IPS-15b (cell line): ENCODE data around the gene EML6.

ENCODE experiments used
- H3K27me3 ChIP-seq: one replicate; pipeline ENCODE4 v1.6.1; 2013; ENCODE audit warnings: low read length; ENCODE audit not compliant: control insufficient read depth, insufficient read depth
- H3K36me3 ChIP-seq: one replicate; pipeline ENCODE4 v1.6.1; 2013; ENCODE audit warnings: low read length; ENCODE audit not compliant: control insufficient read depth, insufficient read depth
- H3K4me1 ChIP-seq: one replicate; pipeline ENCODE4 v1.6.1; 2013; ENCODE audit warnings: mild to moderate bottlenecking, low read length; ENCODE audit not compliant: control insufficient read depth, insufficient read depth
- H3K4me3 ChIP-seq: one replicate; pipeline ENCODE4 v1.5.1; 2013; ENCODE audit warnings: low read depth, low read length
- H3K9ac ChIP-seq: one replicate; pipeline ENCODE4 v1.6.1; 2013; ENCODE audit warnings: low read depth, mild to moderate bottlenecking, low read length
- H3K9me3 ChIP-seq: one replicate; pipeline ENCODE4 v1.6.1; 2013; ENCODE audit warnings: mild to moderate bottlenecking, low read length; ENCODE audit not compliant: control insufficient read depth, insufficient read depth

The EML6 gene

DNA sequence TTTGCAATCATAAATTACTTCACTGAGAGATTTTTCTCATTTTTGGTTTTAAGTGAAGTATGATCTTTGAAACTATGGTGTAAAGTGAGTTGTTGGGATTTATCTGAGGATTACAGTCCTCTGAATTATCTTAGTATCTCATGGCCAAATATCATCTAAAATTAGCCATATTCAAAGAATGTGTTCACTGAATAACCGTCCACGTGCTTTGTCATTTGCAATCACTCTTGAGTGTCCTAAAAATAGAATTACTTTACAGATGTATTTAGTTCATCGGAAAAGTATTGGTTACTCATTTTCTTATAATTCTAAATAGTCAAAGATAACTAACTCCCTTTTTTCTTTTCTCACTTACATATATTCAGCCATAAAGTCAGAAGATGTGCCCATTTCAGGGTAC lies 185.5 kb downstream of the EML6 start:
- no peaks in the 10 kb centered on the region for H3K4me1 ChIP-seq
- H3K36me3 ChIP-seq = no peaks in the 10 kb centered on the region
- no peaks in the 10 kb centered on the region for H3K9me3 ChIP-seq
- H3K9ac ChIP-seq = no peak overlapping the region
- no peak overlapping the region for H3K4me3 ChIP-seq
- H3K27me3 ChIP-seq = no peaks in the 10 kb centered on the region

DNA sequence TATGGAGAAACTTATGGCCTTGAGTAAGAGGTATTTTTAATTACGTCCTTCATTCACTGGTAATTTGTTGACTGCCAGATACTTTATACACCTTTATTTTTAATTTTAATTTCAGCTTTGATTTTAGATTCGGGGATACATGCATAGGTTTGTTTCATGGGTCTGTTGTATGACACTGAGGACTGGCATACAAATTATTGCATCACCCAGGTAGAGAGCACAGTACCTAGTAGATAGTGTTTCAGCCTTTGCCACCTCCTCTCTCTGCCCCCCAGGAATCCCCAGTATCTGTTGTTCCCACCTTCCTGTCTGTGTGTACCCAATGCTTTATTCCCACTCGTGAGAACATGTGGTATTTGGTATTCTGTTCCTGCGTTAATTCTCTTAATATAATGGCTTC lies 188.8 kb downstream of the EML6 start:
- Histone ChIP-seq H3K36me3 (no peaks in the 10 kb centered on the region), H3K9ac (no peak overlapping the region)

DNA sequence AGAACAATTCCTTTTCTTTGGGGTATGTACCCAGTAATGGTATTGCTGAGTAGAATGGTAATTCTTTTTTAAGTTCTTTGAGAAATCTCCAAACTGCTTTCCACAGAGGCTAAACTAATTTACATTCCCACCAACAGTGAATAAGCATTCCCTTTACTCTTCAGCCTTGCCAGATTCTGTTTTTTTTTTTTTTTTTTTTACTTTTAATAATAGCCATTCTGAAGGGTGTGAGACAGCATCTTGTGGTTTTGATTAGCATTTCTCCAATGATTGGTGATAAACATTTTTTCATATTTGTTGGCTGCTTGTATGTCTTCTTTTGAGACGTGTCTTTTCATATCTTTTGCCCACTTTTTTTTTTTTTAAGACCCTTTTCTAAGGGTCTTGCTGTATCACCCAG lies 189.4 kb downstream of the EML6 start:
- no peaks in the 10 kb centered on the region for H3K4me1 ChIP-seq
- no peaks in the 10 kb centered on the region for H3K36me3 ChIP-seq
- H3K4me3 ChIP-seq = no peak overlapping the region
- H3K27me3 ChIP-seq = no peaks in the 10 kb centered on the region
- no peak overlapping the region for H3K9ac ChIP-seq
- H3K9me3 ChIP-seq = no peaks in the 10 kb centered on the region

More for the DNA sequence above, 188.8 kb downstream of the EML6 start:
- Histone ChIP-seq H3K4me3 (no peak overlapping the region), H3K4me1 (no peaks in the 10 kb centered on the region), H3K9me3 (no peaks in the 10 kb centered on the region), H3K27me3 (no peaks in the 10 kb centered on the region)

DNA sequence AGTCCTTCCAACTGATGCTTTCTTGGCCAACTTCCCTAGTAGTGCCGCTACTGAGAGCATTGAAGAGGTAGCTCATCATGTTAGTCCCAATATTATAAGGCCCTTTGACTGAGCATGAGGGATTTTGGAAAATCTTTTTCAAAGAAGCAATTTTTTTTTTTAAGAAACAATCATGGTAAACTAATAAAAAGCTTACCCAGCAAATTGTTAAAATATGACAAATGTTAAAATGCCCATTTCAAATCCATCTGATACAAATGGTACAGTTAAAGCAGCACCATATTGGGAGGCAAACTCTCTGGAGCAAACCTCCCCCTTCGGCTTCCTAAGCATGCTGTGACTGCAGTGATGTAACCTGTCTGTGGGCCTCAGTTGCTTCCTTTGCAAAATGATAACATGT lies 191.2 kb downstream of the EML6 start:
- no peaks in the 10 kb centered on the region for H3K36me3 ChIP-seq
- no peak overlapping the region for H3K4me3 ChIP-seq
- no peak overlapping the region for H3K9ac ChIP-seq

DNA sequence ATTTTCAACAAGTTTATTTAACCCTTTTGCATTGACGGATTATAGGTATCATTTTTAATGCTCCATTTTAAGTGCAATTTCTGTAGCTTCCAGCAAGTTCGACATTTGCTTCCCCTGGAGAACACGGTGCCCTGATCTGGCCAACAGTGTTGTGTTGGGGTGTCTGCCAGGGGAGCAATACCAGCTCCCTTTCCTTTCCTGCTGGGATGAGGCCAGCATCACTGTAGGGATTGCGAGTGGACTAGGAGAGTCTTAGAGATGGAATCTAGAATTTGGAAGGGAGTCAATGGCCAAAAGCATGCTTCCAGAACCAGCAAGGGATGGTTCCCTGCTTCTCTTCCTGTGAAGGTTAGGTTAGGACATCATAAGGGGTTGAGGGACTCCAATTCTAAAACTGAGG lies 191.6 kb downstream of the EML6 start:
- Histone ChIP-seq H3K9ac (no peak overlapping the region), H3K4me1 (no peaks in the 10 kb centered on the region), H3K36me3 (no peaks in the 10 kb centered on the region), H3K9me3 (no peaks in the 10 kb centered on the region), H3K27me3 (no peaks in the 10 kb centered on the region), H3K4me3 (no peak overlapping the region)

More for the DNA sequence above, 191.2 kb downstream of the EML6 start:
- no peaks in the 10 kb centered on the region for H3K9me3 ChIP-seq
- H3K4me1 ChIP-seq = no peaks in the 10 kb centered on the region
- H3K27me3 ChIP-seq = no peaks in the 10 kb centered on the region

DNA sequence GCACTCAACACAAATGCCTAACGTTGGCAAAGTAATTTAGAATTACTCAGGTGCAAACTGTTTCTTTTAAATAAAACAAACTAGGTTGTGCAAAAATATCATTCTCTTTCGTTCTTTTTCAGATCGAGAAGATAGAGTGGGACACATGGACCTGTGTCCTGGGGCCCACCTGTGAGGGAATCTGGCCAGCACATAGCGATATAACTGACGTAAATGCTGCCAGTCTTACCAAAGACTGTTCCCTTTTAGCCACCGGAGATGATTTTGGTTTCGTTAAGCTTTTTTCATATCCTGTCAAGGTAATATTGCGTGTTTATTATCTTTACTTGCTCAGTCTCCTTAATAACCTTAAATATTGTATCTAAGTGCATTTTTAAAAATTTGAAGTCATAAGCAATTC lies 193.2 kb downstream of the EML6 start:
- H3K27me3 ChIP-seq = no peaks in the 10 kb centered on the region

DNA sequence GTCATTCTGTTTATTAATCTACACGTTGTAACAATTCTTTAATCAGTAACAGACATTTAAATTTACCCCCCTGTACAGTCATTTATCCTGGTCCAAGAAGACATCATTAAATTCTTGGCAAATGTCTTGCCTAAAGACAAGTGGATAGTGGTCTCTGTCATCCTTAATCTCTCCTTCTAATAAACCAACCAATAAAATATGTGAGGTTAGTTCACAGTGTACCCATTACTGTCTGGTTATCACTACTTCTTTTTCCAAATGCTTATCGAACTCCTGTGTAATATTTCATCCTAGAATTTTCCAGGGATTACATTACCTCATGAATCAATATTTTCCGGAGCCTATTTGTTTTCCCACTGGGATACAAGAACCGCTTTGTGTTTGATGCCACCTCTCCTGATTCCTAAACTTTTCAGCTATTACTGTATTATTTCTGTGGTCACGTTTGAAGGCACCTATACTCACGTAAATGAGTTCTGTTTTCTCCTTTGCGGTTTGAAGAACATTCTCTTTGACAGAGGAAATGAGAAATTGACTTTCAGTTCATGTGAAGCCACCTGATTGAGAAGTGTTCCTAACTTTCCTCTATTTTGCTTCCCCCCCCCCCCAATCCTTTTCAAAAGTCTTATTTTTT lies 195.3 kb downstream of the EML6 start:
- no peaks in the 10 kb centered on the region for H3K4me1 ChIP-seq
- no peak overlapping the region for H3K9ac ChIP-seq
- no peaks in the 10 kb centered on the region for H3K9me3 ChIP-seq
- no peaks in the 10 kb centered on the region for H3K36me3 ChIP-seq
- H3K27me3 ChIP-seq = no peaks in the 10 kb centered on the region
- H3K4me3 ChIP-seq = no peak overlapping the region

More for the DNA sequence above, 193.2 kb downstream of the EML6 start:
- no peaks in the 10 kb centered on the region for H3K9me3 ChIP-seq
- no peak overlapping the region for H3K9ac ChIP-seq
- H3K36me3 ChIP-seq = no peaks in the 10 kb centered on the region
- no peaks in the 10 kb centered on the region for H3K4me1 ChIP-seq
- H3K4me3 ChIP-seq = no peak overlapping the region

DNA sequence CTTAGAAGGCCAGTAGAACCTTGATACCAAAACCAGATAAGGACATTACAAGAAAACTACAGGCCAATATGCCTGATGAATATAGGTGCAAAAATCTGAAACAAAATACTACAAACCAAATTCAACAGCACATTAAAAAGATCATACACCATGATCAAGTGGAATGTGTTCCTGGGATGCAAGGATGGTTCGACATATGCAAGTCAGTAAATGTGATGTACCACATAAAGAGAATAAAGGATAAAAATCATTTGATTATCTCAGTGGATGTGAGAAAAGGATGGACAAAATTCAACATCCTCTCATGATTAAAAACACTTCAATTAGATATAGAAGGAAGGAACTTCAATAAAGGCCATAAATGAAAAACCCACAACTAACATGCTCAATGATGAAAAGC lies 197.2 kb downstream of the EML6 start:
- Histone ChIP-seq H3K9ac (no peak overlapping the region), H3K4me3 (no peak overlapping the region), H3K4me1 (no peaks in the 10 kb centered on the region), H3K9me3 (no peaks in the 10 kb centered on the region), H3K36me3 (no peaks in the 10 kb centered on the region), H3K27me3 (no peaks in the 10 kb centered on the region)

DNA sequence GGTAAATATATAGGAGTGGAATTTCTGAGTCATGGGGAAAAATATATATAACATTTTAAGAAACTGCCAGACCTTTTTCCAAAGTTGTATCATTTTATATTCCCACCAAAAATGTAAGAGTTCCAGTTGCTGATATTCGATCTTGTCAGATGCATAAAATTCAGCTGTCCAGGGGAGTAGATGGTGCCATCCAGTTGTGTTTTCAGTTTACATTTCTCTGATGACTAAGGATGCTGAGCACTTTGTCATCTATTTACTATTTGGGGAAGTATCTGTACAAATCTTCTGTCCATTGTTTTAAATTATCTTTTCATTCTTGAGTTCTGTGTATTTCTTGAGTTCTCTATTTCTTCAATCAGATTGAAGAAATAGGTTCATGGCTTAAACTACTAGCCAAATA lies 200.7 kb downstream of the EML6 start:
- Histone ChIP-seq H3K27me3 (no peaks in the 10 kb centered on the region), H3K9ac (no peak overlapping the region), H3K4me3 (no peak overlapping the region), H3K36me3 (no peaks in the 10 kb centered on the region), H3K4me1 (no peaks in the 10 kb centered on the region), H3K9me3 (no peaks in the 10 kb centered on the region)

DNA sequence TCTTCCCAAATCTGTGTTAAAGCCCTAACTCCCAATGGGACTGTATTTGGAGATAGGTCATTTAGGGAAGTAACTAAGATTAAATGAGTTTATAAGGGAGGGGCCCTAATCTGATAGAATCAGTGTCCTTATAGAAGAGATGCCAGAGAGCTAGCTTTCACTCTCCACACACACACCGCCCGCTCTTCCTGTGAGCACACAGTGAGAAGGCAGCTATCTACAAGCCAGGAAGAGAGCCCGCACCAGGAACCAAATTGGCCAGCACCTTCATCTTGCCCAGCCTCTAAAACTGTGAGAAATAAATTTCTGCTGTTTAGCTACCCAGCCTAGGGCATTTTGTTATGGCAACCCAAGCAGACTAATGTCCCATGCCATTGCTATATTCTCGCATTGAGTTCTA lies 201.6 kb downstream of the EML6 start:
- H3K9me3 ChIP-seq = no peaks in the 10 kb centered on the region
- H3K27me3 ChIP-seq = no peaks in the 10 kb centered on the region
- H3K4me1 ChIP-seq = no peaks in the 10 kb centered on the region
- H3K9ac ChIP-seq = no peak overlapping the region
- no peaks in the 10 kb centered on the region for H3K36me3 ChIP-seq
- H3K4me3 ChIP-seq = no peak overlapping the region

DNA sequence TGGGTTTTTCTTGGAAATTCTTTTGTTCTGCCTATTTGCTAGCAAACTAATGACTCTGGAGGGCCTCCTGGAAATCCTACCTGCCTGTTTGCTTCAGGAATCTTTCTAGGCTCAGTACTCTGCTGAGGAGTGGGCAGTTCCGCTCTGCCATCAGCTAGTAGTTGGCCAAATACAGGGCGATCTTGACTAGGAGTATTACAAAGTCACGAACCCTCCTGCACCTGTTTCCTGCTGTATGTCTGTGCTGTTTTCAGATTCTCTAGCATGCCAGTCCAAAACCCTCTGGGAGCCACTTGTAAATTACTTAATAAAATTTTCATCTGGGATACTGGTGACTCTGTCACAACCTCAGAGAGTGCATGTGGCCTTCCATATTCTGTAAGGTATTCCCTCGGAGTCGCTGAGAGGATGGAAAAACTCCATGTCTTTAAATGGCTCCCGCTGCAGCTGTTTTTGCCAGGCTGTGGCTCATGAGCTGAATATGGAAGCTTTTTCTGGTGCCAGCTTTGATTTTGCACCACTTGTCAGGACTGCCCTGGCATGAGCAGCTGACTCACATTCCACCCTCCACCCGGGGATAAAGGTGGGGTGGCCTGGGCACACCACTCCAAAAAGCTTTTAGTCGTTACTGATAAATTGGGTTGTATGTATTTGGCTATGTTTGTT lies 203.8 kb downstream of the EML6 start:
- Histone ChIP-seq H3K4me1 (no peaks in the 10 kb centered on the region), H3K27me3 (no peaks in the 10 kb centered on the region), H3K36me3 (no peaks in the 10 kb centered on the region), H3K4me3 (no peak overlapping the region), H3K9me3 (no peaks in the 10 kb centered on the region), H3K9ac (no peak overlapping the region)

DNA sequence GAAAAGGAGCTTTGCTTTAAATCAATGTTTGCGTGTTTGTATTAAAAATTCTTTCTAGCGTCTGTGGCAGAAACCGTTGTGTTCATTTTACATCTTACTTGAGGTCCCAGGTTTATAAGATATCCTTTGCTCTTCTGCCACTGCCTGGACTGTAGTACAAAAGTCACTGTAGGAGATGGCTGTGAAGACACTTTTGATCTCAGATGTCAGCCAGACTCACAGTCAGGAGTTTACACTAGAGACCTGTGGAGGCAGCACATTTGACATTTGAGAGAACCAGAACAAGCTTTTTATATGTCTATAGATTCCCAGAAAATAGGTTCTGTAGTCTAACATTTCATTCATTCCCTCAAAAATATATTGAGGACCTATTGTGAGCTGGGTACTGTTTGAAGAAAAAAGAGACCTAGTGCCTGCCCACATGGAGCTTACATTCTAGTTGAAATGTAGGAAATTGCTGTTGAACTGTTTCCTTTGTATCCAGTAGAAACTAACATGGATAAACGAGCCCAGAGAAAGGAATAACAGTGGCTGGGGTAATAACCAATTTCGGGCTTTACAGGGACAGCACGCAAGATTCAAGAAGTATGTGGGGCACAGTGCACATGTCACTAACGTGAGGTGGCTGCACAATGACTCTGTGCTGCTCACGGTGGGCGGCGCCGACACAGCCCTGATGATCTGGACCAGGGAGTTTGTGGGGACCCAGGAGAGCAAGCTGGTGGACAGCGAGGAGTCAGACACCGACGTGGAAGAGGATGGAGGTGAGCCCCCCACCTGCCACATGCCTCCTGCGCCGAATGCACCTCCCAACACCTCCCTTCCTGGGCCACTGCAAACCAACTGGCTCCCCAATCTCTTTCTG lies 204.5 kb downstream of the EML6 start:
- Histone ChIP-seq H3K4me3 (no peak overlapping the region), H3K9ac (no peak overlapping the region), H3K36me3 (no peaks in the 10 kb centered on the region), H3K4me1 (no peaks in the 10 kb centered on the region), H3K9me3 (no peaks in the 10 kb centered on the region), H3K27me3 (no peaks in the 10 kb centered on the region)
